Endodermal cell (in vitro differentiated cells): Measurements from ENCODE around the gene KCNB1. TPM values are rescaled to one million over a fixed set of nuclear protein-coding genes. Genes with fewer than 3 reads are reported as not detected.

Experiments
- DNase-seq: peaks from one replicate; pipeline ENCODE4 v3.0.0-alpha.2; 2017
- H3K27ac ChIP-seq: 2 replicates; pipeline ENCODE4 v1.5.1; 2013; ENCODE audit warnings: mild to moderate bottlenecking, low read depth, low read length, moderate library complexity
- H3K27me3 ChIP-seq: 2 replicates; pipeline ENCODE4 v1.6.1; 2013; ENCODE audit warnings: mild to moderate bottlenecking, low read length, moderate library complexity; ENCODE audit not compliant: insufficient read depth, control insufficient read depth, poor library complexity, severe bottlenecking
- H3K36me3 ChIP-seq: 2 replicates; pipeline ENCODE4 v1.7.0; 2013; ENCODE audit warnings: mild to moderate bottlenecking, low read length, moderate library complexity; ENCODE audit not compliant: control insufficient read depth, insufficient read depth
- H3K4me1 ChIP-seq: one replicate; pipeline ENCODE4 v1.7.0; 2013; ENCODE audit warnings: low read length; ENCODE audit not compliant: control insufficient read depth, insufficient read depth
- H3K4me3 ChIP-seq: 2 replicates; pipeline ENCODE4 v1.5.1; 2013; ENCODE audit warnings: mild to moderate bottlenecking, low read length, moderate library complexity
- H3K9ac ChIP-seq: 2 replicates; pipeline ENCODE4 v1.6.1; 2013; ENCODE audit warnings: mild to moderate bottlenecking, low read length, moderate library complexity; ENCODE audit not compliant: poor library complexity, severe bottlenecking; ENCODE audit errors: extremely low read depth
- H3K9me3 ChIP-seq: 2 replicates; pipeline ENCODE4 v1.6.1; 2013; ENCODE audit warnings: mild to moderate bottlenecking, low read length, moderate library complexity; ENCODE audit not compliant: control insufficient read depth
- H3K27ac Mint-ChIP-seq: 2 replicates; pipeline ENCODE4 v1.8.0; 2020; ENCODE audit warnings: mixed read lengths
- H3K27me3 Mint-ChIP-seq: 2 replicates; pipeline ENCODE4 v1.8.0; 2021; ENCODE audit warnings: mild to moderate bottlenecking, mixed read lengths; ENCODE audit not compliant: insufficient read depth
- H3K36me3 Mint-ChIP-seq: 2 replicates; pipeline ENCODE4 v1.8.0; 2020; ENCODE audit warnings: low read depth, mixed read lengths
- H3K4me1 Mint-ChIP-seq: 2 replicates; pipeline ENCODE4 v1.8.0; 2020; ENCODE audit warnings: mixed read lengths
- H3K4me3 Mint-ChIP-seq: 2 replicates; pipeline ENCODE4 v1.8.0; 2020; ENCODE audit warnings: mild to moderate bottlenecking, moderate library complexity, mixed read lengths
- H3K9me3 Mint-ChIP-seq: 2 replicates; pipeline ENCODE4 v1.8.0; 2020; ENCODE audit warnings: mild to moderate bottlenecking, mixed read lengths
- WGBS, 2 experiments: methylation state at CpG; one replicate each; pipeline versions ENCODE4 v1.1.5 to v1.1.7; 2013; ENCODE audit warnings: missing lambda C conversion rate in 2 of 2, mixed read lengths in 1 of 2; ENCODE audit not compliant: insufficient coverage in 1 of 2, insufficient read length in 1 of 2; 5-methylcytosine and 5-hydroxymethylcytosine counted together
- total RNA-seq, 2 donors: library from RNA; stranded (reverse); fragmentation: NEBNext Ultra II Directional in 1 of 2; extraction: Animal tissue kit (Norgen Biotek cat#: 25700) in 1 of 2; gene quantifications; 2 replicates in 1 of 2; 3 replicates in 1 of 2; pipeline ENCODE4 v1.2.1, GENCODE V29; 2021
- TF ChIP-seq, protein P1 (sequence below): fragments of 200-600 bp; sonication (generic); conservative IDR thresholded peaks from 2 replicates; pipeline ENCODE4 v1.5.0; 2021; ENCODE audit warnings: antibody characterized with exemption, mild to moderate bottlenecking

The KCNB1 gene
- total RNA-seq, 2 donors from 2014 or later: 0.46 to 0.84 TPM

GRCh38 chr20:49483018-49483695, 689 bp upstream of the KCNB1 start:
- DNase-seq: peak; percentile 78
- Mint-ChIP-seq H3K4me1 (peaks cover 4% of the 10 kb centered on the region), H3K4me3 (peak overlapping the region; percentile 67), H3K36me3 (no peaks in the 10 kb centered on the region), H3K27ac (no peak overlapping the region), H3K27me3 (peaks cover 45% of the 10 kb centered on the region), H3K9me3 (no peaks in the 10 kb centered on the region)
- Histone ChIP-seq H3K9ac (no peak overlapping the region), H3K27ac (no peak overlapping the region), H3K36me3 (no peaks in the 10 kb centered on the region), H3K9me3 (no peaks in the 10 kb centered on the region), H3K27me3 (peaks cover 37% of the 10 kb centered on the region), H3K4me3 (peak overlapping the region; percentile 69), H3K4me1 (peaks cover 7% of the 10 kb centered on the region)
- TF ChIP-seq, protein P1, sequence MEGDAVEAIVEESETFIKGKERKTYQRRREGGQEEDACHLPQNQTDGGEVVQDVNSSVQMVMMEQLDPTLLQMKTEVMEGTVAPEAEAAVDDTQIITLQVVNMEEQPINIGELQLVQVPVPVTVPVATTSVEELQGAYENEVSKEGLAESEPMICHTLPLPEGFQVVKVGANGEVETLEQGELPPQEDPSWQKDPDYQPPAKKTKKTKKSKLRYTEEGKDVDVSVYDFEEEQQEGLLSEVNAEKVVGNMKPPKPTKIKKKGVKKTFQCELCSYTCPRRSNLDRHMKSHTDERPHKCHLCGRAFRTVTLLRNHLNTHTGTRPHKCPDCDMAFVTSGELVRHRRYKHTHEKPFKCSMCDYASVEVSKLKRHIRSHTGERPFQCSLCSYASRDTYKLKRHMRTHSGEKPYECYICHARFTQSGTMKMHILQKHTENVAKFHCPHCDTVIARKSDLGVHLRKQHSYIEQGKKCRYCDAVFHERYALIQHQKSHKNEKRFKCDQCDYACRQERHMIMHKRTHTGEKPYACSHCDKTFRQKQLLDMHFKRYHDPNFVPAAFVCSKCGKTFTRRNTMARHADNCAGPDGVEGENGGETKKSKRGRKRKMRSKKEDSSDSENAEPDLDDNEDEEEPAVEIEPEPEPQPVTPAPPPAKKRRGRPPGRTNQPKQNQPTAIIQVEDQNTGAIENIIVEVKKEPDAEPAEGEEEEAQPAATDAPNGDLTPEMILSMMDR: peak; percentile 27
- whole genome bisulfite sequencing, 2 experiments: 0 to 3% methylated on average over 2 to 19 of the region's 27 CpGs

DNA sequence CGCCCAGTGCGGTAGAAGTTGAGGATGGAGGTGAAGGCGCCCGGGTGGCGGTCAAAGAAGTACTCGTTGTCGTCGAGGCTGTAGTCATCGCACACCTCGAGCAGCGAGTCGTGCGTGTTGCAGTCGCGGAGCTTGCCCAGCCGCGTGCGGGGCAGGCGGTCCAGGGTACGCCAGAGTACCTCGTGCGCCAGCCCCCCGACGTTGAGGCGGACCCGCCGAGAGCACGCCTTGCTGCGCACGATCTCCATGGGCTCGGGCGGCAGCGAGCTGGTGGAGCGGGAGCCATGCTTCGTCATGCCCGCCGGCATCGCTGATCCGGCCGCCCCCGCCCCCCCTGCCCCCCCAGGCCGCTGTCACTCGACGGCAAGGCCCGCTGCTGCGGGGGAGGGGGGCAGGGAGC, 295 bp downstream of the KCNB1 start:
- H3K27me3 Mint-ChIP-seq: peaks cover 41% of the 10 kb centered on the region

DNA sequence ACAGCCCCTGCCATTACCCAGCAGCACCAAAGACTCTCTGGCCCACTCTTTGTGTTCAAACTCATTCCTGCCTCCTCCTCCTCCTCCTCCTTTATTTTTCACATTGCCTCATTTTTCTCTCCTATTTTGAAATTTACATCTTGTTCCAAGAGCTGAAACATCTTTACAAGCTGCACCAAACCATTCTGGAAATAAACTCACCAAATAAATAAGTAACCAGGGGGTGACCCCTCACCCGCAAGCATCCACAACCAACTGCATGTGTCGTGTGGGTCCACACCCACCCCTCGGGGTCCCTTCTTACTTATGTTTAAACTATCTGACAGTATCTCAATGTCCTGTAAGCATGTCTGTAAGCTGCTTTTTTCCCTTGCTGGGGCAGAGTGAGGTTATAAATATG, 1.4 kb downstream of the KCNB1 start:
- no peak overlapping the region for H3K9ac ChIP-seq
- H3K27ac Mint-ChIP-seq: no peak overlapping the region
- no peaks in the 10 kb centered on the region for H3K9me3 Mint-ChIP-seq
- H3K4me3 Mint-ChIP-seq: no peak overlapping the region
- TF ChIP-seq, protein P1: no peak
- H3K27me3 Mint-ChIP-seq: peaks cover 33% of the 10 kb centered on the region
- no peaks in the 10 kb centered on the region for H3K36me3 Mint-ChIP-seq
- no peaks in the 10 kb centered on the region for H3K36me3 ChIP-seq
- peaks cover 9% of the 10 kb centered on the region for H3K4me1 Mint-ChIP-seq
- no peak overlapping the region for H3K4me3 ChIP-seq
- no peak overlapping the region for H3K27ac ChIP-seq
- peaks cover 20% of the 10 kb centered on the region for H3K27me3 ChIP-seq
- DNase-seq: no peak
- 97% methylated on average over 3 of the region's 3 CpGs; no CpG with 5 or more reads in 1 of the 2 experiments for WGBS, 2 experiments
- H3K9me3 ChIP-seq: no peaks in the 10 kb centered on the region
- H3K4me1 ChIP-seq: peaks cover 10% of the 10 kb centered on the region

More for the DNA sequence above, 295 bp downstream of the KCNB1 start:
- Mint-ChIP-seq H3K4me3 (no peak overlapping the region), H3K9me3 (no peaks in the 10 kb centered on the region), H3K36me3 (no peaks in the 10 kb centered on the region), H3K4me1 (peaks cover 7% of the 10 kb centered on the region), H3K27ac (no peak overlapping the region)
- Histone ChIP-seq H3K9me3 (no peaks in the 10 kb centered on the region), H3K4me3 (no peak overlapping the region), H3K27me3 (peaks cover 30% of the 10 kb centered on the region), H3K27ac (no peak overlapping the region), H3K9ac (no peak overlapping the region), H3K4me1 (peaks cover 10% of the 10 kb centered on the region), H3K36me3 (no peaks in the 10 kb centered on the region)
- TF ChIP-seq, protein P1: no peak
- WGBS, 2 experiments: 72 to 98% methylated on average over 18 to 46 of the region's 46 CpGs
- DNase-seq: no peak
